HepG2 (cell line): ENCODE data around the gene NR5A2.

Source experiments
- ASH2L ChIP-seq: fragments of 300-600, 200-600 bp; sonication (generic); IDR thresholded peaks from 2 replicates; pipeline ENCODE4 v1.7.0; 2017; ENCODE audit warnings: low read depth, mild to moderate bottlenecking, moderate library complexity, mixed read lengths, low read length; ENCODE audit not compliant: insufficient read length
- CTCF ChIP-seq: sonication (generic); formaldehyde crosslinking; IDR thresholded peaks from 2 replicates; pipeline ENCODE4 v1.5.0; 2020; ENCODE audit warnings: mild to moderate bottlenecking, missing genetic modification reagents, moderate library complexity
- EZH2 ChIP-seq: conservative IDR thresholded peaks from 2 replicates; pipeline ENCODE4 v1.6.1; 2012; ENCODE audit warnings: mild to moderate bottlenecking, low read depth, low read length, moderate library complexity
- IRF9 ChIP-seq: sonication (generic); formaldehyde crosslinking; IDR thresholded peaks from 2 replicates; pipeline ENCODE4 v1.8.0; 2022; ENCODE audit warnings: missing genetic modification reagents, mild to moderate bottlenecking, borderline replicate concordance
- NCOA1 ChIP-seq: sonication (generic); formaldehyde crosslinking; IDR thresholded peaks from 2 replicates; pipeline ENCODE4 v1.9.0; 2021; ENCODE audit warnings: missing genetic modification reagents
- RNF2 ChIP-seq: fragments of 450-650 bp; conservative IDR thresholded peaks from 2 replicates; pipeline ENCODE4 v1.6.1; 2016; ENCODE audit warnings: low read depth
- SRF ChIP-seq: IDR thresholded peaks from 2 replicates; pipeline ENCODE4 v1.6.1; 2011; ENCODE audit warnings: mild to moderate bottlenecking, low read depth, low read length, moderate library complexity
- U2AF1 ChIP-seq: fragments of 200-400 bp; formaldehyde crosslinking; optimal IDR thresholded peaks from 2 replicates; pipeline ENCODE3; 2017; ENCODE audit warnings: mild to moderate bottlenecking, low read depth, low read length

- TF ChIP-seq RNF2: no peak
- no peak for TF ChIP-seq NCOA1 (CRISPR knock-in tag)
- no peak for TF ChIP-seq ASH2L
- no peak for TF ChIP-seq CTCF (CRISPR knock-in tag)
- no peak for TF ChIP-seq U2AF1
- no peak for TF ChIP-seq EZH2
- TF ChIP-seq IRF9 (CRISPR knock-in tag): no peak
- no peak for TF ChIP-seq SRF
These were observed 76.6 kb downstream of the NR5A2 start for GRCh38 chr1:200103966-200104583.
